GM12872 (cell line): ENCODE data around the gene ZNF423.

Experiments used
- CTCF ChIP-seq: IDR thresholded peaks from 3 replicates; pipeline ENCODE4 v1.5.1; 2011; ENCODE audit warnings: low read depth, mild to moderate bottlenecking, low read length, moderate library complexity; ENCODE audit not compliant: insufficient read depth

Gene ZNF423

GRCh38 chr16:49833085-49833484 lies 22.8 kb downstream of the ZNF423 start:
- TF ChIP-seq CTCF: no peak

GRCh38 chr16:49832177-49832576 lies 23.7 kb downstream of the ZNF423 start:
- no peak for TF ChIP-seq CTCF

- TF ChIP-seq CTCF: no peak
These were observed 25.0 kb downstream of the ZNF423 start for GRCh38 chr16:49830873-49831272.

- TF ChIP-seq CTCF: no peak
These were observed 27.2 kb downstream of the ZNF423 start for GRCh38 chr16:49828533-49829267.

- TF ChIP-seq CTCF: no peak
These were observed 28.0 kb downstream of the ZNF423 start for GRCh38 chr16:49827805-49828438.

GRCh38 chr16:49826515-49826914 lies 29.4 kb downstream of the ZNF423 start:
- no peak for TF ChIP-seq CTCF

- no peak for TF ChIP-seq CTCF
These were observed 30.9 kb downstream of the ZNF423 start for GRCh38 chr16:49825041-49825440.
